GM19438 (cell line): ENCODE results near the gene VPS35.

Source experiments
- ATAC-seq: cut with Tn5 transposase; IDR thresholded peaks from one replicate; pipeline ENCODE4 v1.9.1; 2021; ENCODE audit warnings: low read depth; ENCODE audit not compliant: unreplicated experiment

VPS35 gene

GRCh38 chr16:46620266-46621005 is 68.5 kb downstream of the VPS35 start:
- no peak for ATAC-seq

- no peak for ATAC-seq
These were observed 70.5 kb downstream of the VPS35 start for GRCh38 chr16:46618516-46618915.

GRCh38 chr16:46614006-46614405 is 75.0 kb downstream of the VPS35 start:
- no peak for ATAC-seq

- no peak for ATAC-seq
These were observed 75.6 kb downstream of the VPS35 start for GRCh38 chr16:46613352-46613751.

- ATAC-seq, result peak; percentile 65
These were observed 76.9 kb downstream of the VPS35 start for GRCh38 chr16:46612121-46612520.

- no peak for ATAC-seq
These were observed 81.4 kb downstream of the VPS35 start for GRCh38 chr16:46607529-46607928.

GRCh38 chr16:46606231-46606630 is 82.7 kb downstream of the VPS35 start:
- ATAC-seq, result no peak
